GM19397 (cell line): ENCODE measurements around the gene C1QTNF4.

ENCODE experiments used
- ATAC-seq: cut with Tn5 transposase; IDR thresholded peaks from one replicate; pipeline ENCODE4 v1.9.1; 2021; ENCODE audit warnings: mild to moderate bottlenecking, moderate library complexity; ENCODE audit not compliant: unreplicated experiment

C1QTNF4 gene

DNA sequence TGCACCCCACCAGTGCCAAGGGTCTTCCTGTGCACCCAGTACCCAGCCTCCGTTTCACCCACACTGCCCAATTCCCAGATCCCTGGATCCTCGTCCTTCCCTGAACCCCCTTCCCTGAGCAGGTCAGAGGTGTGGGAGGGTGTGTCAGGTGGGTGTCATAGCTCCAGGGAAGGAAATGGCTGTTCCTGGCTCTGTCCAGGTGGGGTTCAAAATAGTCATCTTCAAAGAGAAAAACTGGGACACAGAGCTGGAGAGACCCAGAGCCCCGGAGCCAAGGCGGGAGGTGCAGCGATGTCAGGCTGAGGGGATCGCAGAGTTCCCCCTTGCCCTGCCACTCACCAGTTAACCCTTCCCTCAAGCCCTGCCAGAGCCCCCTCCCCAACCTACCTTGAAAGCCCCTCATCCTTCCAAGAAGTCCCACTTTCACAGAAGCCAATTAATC, 698 bp downstream of the C1QTNF4 start:
- ATAC-seq, result no peak

DNA sequence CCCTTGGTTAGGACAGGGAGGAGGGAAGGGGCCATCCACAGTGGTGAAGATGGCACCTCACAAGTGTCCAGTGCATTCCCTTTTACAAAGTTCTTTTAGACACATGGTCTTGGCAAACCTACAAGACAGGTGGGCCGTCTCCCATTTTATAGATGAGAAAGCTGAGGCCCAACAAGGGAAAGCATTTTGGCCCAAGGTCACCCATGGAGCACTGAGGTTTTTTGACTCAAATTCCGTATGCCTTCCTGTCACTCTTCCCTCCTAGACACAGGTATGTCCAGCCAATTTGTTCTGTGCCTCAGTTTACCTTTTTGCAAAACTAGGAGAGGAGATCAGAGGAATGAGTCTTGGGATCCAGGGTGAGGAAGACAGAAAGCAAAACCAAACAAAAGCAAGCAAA, 1.2 kb downstream of the C1QTNF4 start:
- ATAC-seq, result no peak

DNA sequence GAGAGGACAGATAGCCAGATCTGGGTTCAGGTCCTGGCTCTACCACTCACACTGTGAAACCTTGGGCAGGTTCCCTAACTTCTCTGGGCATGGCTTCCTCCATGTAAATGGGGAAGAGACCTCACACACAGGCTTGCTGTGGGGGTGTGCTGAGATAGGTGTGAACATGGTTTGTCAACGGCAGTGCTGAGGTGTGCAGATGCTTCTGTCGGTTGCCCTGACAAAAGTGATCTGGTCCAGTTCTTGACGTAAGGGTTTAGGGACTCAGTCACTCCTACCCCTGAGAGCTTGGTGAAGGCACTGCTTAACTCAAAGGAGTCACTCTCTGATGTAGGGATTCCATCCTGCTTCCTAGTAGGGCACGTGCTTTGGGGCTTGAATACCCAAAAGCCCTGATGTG, 2.0 kb downstream of the C1QTNF4 start:
- no peak for ATAC-seq

DNA sequence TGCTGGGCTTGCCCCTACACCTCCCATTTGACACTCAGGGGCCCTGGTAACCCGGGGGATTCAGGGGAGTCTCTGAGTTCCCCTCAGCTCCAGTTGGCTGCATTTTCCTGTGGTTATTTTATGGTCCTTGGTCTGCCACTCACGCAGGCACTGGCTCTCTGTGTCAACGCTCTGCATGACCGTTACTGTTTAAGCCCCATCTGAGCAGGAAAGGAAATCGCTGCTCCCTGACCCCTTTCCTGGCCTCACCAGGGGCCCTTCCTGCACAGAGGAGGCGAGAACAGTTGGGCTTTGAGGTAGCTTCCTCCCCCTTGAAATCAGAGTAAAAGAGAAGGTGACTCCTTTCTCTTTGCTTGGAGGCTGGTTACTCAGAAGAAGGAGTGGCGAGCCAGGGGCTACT, 2.4 kb downstream of the C1QTNF4 start:
- no peak for ATAC-seq

DNA sequence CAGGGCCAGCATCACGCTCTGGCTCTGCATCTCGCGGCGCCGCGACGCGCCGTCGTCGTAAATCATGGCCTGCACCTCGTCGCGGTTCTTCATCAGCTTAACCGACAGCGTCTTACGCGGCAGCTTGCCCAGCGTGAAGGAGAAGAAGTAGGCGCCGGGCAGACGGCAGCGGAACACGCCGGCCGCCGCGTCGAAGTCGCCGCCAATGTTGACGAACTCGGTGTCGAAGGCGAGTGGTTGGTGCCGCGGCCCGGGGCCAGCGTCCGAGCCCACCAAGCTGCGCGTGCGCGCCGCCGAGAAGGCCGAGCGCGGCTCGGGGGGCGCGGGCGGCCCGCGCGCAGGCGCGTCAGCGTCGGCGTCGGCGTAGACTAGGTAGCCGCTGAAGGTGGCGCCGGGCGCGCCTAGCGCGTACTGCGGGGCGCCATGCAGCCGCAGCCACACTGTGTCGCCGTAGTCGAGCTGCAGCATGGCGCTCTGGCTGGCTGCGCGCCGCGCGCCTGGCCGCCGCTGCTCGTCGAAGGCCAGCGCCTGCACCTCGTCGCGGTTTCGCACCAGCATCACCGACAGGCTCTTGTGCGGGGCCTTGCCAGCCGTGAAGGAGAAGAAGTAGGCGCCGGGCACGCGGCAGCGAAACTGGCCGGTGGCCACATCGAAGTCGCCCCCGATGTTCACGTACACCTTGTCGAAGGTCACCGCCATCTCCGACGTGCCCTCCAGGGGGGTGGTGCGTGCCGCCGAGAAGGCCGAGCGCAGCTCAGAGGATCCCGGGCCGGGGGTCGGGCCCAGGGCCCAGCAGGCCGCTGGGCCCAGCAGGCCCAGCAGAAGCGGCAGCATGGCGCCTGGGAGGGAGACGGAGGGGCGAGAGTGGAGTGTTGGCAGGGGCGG, 4.0 kb downstream of the C1QTNF4 start:
- no peak for ATAC-seq

DNA sequence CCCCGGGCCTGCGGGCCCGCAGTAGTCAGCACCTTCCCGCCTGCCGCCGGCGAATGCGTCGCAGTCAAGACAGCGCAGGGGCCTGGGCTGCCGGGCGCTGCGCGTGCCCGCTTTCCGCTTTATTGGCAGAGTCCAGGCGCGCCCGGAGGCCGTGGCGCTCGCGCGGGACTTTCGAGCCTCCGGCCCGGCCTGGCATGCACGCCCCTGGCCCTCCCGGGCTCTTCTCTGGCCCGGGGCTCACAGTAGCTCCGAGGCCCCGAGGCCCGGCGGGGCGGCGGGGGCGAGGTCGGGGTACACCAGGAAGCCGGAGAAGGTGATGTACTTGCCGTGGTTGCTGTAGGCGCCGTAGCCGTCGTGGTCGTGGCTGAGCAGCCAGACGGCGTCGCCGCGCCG, 4.6 kb downstream of the C1QTNF4 start:
- ATAC-seq, result no peak

DNA sequence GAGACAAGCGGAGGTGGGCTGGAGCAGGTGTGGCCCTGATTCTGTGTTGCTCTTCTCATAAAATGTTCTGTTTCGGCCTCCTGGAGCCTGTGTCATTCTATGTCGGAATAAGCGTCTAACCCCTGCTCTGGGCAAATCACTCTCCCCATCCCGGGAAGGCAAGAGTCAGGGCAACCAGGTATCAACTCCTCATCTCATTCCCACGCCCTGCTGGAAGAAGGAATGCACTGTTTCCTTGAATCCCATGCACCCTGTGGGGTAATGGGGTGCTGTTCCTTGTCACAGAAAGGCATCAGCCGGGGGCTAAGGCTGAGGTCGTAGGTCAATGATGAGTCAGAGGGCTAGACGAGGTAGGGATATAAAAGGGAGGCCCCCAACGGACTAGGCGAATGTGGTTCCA, 5.1 kb downstream of the C1QTNF4 start:
- no peak for ATAC-seq

DNA sequence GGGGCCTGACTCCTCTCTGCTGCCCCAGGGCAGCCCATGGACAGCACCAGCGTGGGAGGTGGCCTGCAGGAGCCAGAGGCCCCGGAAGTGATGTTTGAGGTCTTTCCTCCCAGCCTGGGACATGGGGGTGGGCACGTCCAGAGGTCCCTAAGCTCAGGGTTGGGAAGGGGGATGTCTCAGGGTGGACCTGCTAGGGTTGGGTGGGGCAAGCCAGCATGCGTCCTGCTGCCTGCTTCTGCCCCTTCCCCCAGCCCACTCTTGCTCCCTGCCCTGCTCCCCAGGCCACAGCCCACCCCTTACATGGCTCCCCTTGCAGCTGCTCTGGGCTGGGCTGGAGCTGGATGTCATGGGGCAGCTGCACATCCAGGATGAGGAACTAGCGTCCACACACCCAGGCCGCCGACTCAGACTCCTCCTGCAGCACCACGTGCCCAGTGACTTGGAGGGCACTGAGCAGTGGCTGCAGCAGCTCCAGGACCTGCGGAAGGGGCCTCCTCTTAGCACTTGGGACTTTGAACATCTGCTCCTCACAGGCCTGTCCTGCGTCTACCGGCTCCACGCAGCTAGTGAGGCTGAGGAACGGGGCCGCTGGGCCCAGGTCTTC, 6.4 kb downstream of the C1QTNF4 start:
- no peak for ATAC-seq

DNA sequence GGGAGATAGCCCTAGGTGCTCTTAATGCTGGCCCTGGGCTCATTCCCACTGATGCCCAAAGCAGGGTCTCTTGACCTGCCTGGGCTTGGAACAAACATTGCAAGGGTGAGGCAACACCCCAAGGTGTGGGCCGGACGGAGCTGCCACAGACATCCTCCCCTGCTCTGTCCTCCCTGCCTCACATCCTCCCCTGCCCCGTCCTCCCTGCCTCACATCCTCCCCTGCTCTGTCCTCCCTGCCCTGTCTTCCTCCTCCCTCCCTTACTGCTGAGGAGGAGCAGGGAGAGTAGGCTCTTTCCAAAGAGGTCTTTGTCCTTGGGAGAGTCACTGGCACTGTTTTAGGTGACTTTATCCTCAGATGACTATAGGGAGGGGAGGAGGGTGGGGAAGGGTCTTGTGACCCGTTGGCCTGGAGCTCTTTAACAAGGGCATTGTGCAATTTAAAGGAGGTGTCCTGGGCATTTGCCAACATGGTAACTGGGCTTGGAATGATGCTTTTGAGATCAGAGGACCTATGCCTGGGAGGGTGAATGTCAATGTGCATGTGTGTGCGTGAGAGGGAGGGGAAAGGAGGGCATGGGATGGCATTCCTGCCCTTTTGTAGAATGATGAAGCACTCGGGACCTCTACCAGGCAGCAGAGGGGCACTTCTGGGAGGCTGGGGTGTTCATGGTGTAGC, 7.0 kb downstream of the C1QTNF4 start:
- ATAC-seq, result no peak

DNA sequence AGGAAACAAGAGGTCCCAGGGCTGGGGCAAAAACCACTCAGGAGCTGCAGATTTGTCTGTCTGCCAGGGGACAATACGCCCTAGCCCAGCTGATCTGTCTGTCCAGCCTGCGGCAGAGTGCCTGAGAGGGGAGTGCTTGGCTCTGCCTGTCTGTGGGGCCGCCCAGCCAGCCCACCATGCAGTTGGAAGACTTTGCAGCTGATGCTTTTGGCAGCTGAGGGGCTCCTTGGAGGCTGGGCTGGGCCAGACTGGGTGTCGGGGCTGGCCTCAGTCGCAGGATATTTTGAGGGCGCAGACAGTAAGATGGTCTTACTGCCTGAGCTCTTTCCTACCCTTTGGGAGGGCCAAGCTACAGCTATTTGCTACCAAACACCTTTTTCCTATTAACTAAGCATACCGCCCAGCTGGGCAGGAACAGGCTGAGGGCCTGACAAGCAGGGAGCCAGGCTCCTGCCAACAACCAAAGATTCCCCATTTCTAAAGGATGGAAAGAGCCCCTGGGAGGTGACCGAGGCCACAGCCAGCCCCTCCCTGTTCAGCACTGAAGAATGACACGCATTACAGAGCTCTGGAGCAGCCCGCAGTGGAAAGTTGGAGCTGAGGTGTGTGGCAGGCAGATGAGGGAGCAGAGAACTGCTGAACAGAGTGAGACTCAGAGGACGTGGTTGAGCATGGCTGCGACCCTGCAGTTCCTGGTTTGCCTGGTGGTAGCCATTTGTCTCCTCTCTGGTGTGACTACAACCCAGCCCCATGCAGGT, 7.9 kb downstream of the C1QTNF4 start, which contains the start of gene FAM180B:
Gene FAM180B (plus strand): TSS at position 581 of the 758 bp plus-strand sequence. CDS start 91 bp downstream, at position 672.
- ATAC-seq, result no peak

DNA sequence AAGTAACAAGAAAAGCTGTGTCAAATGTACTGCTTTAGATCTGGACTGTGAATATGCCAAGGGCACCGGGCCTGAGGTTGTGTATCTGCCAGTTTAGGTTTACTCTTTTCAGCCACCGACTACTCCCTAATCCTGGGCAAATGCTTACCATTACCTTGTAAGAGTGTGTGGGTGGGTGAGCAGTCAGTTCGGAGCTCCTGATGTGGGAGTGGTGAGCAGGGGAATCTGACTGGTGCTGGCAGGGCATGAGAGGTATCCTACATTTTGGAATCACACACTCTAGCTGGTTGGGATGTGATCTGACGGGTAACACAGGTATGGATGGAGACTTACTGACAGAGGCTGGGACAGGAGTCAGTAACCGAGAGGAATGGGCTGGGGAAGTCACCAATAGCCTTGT, 10.4 kb downstream of the C1QTNF4 start:
- ATAC-seq, result no peak

DNA sequence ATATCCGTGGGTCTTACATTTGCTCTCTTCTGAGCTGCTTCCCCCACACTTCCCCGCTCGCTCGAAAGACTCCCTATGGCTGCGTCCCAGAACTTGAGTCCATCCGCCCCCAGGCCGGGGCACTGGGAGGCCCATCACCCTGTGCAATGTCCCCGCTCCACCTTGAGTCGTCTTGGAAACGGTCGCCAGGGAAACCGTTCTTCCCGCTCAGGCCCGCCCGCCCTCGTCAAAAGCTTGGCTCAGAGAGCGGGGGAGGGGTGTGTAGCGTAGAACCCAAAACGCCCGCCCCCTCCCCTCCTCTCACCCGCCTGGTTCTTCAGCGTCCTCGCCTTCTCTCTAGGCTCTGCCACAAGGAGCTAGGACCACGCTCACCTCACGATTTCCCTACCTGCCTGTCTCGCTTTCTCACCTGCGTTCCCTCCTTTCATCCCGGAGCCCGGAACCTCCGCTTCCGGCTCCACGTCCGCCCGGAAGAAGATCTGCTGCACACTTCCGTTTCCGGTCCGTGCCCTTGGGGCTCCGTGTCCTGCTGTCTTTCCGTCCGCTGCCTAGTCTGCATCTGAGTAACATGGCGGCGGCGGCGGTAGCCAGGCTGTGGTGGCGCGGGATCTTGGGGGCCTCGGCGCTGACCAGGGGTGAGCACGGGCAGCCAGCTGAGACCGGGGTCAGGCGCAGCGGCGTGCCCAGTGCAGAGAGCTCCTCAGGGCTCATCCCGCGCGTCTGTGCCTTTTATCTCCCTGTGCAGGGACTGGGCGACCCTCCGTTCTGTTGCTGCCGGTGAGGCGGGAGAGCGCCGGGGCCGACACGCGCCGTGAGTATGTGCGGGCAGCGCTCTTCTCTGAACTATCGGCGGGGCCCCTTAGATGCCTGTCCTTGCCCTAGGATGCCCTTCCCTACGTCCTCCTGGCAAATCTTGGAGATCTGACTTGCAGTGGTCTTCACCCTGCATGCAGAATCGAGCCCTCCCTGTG, 15.4 kb downstream of the C1QTNF4 start, which contains the start of the genes KBTBD4 and NDUFS3:
Gene KBTBD4 (minus strand): TSS at position 447 of the 971 bp plus-strand sequence. CDS start 19 bp downstream, at position 428.
Gene NDUFS3 (plus strand): TSS at position 551 of the 971 bp plus-strand sequence. CDS start 18 bp downstream, at position 569.
- peak; percentile 93 for ATAC-seq

DNA sequence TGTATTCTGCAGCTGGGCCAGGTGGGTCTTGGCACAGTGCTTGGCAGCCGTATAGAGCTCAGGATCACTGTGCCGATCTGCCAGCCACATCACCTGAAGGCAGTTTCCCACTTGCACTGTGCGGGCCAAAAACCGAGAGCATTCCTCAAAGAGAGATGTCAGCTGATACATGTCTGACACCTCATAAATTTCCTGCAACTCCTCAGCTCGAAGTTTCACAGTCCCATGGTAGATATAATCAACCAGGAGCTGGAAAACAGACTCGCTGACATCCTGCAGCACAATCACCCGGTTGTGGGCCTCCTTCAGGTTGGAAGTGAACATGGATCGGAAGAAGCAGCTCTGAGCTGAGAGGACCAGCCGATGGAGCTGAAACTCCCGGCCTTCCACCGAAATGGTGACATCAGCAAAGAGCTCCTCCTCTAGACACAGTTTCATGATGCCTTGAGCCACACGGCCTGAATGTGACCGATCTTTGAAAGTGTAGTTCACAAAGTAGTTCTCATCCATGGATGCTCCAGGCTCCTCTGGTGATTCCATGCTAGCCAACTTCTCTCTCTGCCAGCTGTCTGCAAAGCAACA, 16.7 kb downstream of the C1QTNF4 start:
- no peak for ATAC-seq

DNA sequence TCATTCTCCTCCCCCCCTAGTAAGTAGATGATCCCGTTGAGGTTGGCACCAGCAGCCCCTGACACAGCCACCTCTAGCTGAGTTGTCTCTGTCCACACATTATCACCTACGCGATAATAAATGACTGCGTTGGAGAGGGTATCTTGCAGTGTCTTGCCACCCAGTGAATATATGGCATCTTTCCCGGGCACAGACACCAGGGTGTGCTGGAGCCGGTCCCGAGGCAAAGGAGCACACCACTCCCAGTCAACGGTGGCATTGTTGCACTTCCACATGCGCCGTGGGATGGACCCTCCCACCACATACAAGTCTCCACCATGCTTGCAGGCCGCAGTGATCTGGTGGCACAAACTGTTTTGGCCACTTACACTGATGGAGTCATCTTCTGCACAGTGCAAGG, 20.9 kb downstream of the C1QTNF4 start:
- no peak for ATAC-seq

DNA sequence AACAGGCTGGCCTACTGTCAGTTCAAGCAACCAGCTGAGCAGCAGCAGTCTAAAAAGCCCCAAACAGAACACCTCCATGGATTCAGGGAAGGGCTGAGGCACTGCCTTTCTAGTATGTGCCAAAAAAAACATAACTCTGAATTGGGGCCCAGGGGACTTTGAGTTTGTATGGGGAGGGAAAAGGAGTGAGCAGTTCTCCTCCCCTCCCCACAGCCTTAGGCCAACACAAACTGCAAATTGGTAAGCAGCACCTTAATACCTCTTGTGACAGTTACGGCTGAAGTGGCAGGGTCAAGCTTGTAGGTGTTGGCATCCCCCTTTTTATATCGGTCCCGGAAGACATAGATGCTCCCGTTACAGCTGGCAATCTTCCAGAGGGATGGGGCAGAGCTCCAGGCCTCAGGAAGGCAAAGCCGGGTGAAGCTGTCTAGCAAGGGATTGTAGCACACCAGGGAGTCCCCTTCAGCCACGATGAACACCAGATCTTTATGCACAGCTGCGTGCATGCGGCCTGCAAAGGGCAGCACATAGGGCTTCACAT, 21.4 kb downstream of the C1QTNF4 start:
- ATAC-seq, result no peak

DNA sequence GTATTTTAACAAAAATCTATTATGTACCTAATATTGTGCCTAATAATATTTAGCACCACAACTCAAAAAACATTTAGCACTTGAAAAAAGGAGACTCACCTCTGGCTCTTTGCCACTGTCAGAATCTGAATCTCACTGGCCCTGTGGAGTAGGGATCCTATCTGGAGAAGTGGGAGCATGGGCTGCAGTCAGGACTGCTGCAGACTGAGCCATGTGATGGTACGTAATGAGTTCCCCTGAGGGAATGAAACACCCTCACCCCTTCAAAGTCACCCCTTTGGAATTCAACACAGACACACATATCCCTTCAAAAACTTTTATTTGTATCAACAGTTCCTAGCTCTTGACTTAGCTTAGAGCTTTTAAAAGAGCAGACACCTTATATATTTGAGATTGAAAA, 22.3 kb downstream of the C1QTNF4 start:
- ATAC-seq, result no peak

DNA sequence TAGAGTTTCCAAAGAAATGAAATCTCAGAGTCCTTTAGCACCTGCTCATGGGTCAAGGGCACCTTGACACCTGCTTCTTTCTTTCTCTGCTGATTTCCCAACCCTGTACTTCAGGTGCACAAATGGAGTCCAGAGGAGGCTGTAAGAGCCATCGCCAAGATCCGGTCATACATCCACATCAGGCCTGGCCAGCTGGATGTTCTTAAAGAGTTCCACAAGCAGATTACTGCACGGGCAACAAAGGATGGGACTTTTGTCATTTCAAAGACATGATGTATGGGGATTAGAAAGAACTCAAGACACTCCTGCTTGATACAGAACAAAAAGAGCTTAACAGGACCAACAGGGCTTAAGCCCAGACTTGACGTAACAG, 22.9 kb downstream of the C1QTNF4 start:
- ATAC-seq, result no peak

DNA sequence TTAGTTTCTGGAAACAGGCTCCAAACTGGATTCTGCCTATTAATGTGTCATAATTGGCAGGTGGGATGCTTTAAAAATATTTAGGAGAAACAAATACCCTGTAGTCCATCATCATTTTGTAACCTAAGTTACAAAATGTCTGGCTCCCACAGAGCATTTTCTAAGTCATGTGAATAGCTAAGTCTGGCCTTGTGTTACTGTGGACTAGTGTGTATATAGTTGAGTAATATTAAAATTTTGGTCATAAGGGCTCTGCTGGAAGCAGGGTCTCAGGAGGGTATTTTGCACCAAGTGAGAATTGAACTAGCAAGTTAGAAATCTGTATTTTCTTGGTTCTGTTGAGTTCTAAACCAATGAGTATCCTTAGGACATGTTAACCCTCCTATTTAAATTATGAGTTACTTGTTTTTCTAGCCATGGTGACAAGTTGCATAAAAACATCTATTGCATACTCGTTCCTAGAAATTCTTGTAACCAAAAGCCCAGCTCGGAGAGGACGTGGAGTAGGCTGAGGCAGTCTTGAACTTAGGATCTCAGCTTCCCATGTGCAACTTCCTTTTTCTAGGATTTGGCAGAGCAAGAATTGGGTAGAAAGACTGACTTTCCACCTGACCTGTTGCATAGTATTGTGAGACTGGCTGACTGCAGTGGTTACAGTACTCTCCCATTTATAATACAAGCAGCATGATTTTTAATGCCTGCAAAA, 23.4 kb downstream of the C1QTNF4 start:
- ATAC-seq, result no peak
